ENCODE results near the gene ASB14. TPM values are rescaled to one million over a fixed set of nuclear protein-coding genes. Genes with fewer than 3 reads are reported as not detected.

ASB14 gene
- total and polyA plus RNA-seq, 8 donors = 0.29 TPM; not detected in 7

GRCh38 chr3:57252404-57252803 is 40.1 kb downstream of the ASB14 start:
- intact Hi-C loops (cut with DNase I; ENCODE audit: low total_unique reads) = no loop called here
- Histone ChIP-seq H3K4me3 (no peak overlapping the region), H3K27me3 (no peaks in the 10 kb centered on the region), H3K9me3 (no peaks in the 10 kb centered on the region), H3K27ac (no peak overlapping the region), H3K4me1 (peaks cover 0 to 7% (median 0%) of the 10 kb centered on the region in 4 donors), H3K36me3 (peaks cover 8 to 79% (median 77%) of the 10 kb centered on the region in 4 donors)
- 79 to 97% (median 85%) methylated on average over 1 of the region's 1 CpG for WGBS, 5 donors
- no peak for DNase-seq
- TF ChIP-seq CTCF (IDR thresholded peaks at IDR 0.05) = no peak
- TF ChIP-seq POLR2A (IDR thresholded peaks at IDR 0.05) = no peak
- TF ChIP-seq EP300 (IDR thresholded peaks at IDR 0.05) = no peak
- no peak for TF ChIP-seq POLR2AphosphoS5 (IDR thresholded peaks at IDR 0.05)

GRCh38 chr3:57244946-57245345 is 47.5 kb downstream of the ASB14 start:
- no peak overlapping the region for H3K4me3 ChIP-seq
- no peaks in the 10 kb centered on the region for H3K27me3 ChIP-seq
- 47 to 72% (median 61%) methylated on average over 2 of the region's 2 CpGs for WGBS, 5 donors
- H3K27ac ChIP-seq = no peak overlapping the region
- H3K36me3 ChIP-seq = peaks cover 31 to 100% (median 99%) of the 10 kb centered on the region in 4 donors
- intact Hi-C loops (cut with DNase I; ENCODE audit: low total_unique reads) = no loop called here
- TF ChIP-seq EP300 (IDR thresholded peaks at IDR 0.05) (no peak), POLR2A (IDR thresholded peaks at IDR 0.05) (no peak), CTCF (IDR thresholded peaks at IDR 0.05) (no peak)
- DNase-seq = no peak
- H3K4me1 ChIP-seq = no peaks in the 10 kb centered on the region
- no peaks in the 10 kb centered on the region for H3K9me3 ChIP-seq

GRCh38 chr3:57234613-57235575 is 57.6 kb downstream of the ASB14 start:
- 87 to 91% (median 90%) methylated on average over 13 of the region's 13 CpGs for WGBS, 5 donors
- Histone ChIP-seq H3K36me3 (peaks cover 7 to 41% (median 27%) of the 10 kb centered on the region in 4 donors), H3K9me3 (no peaks in the 10 kb centered on the region), H3K4me1 (peaks cover 1 to 31% (median 15%) of the 10 kb centered on the region in 4 donors), H3K27me3 (no peaks in the 10 kb centered on the region), H3K4me3 (no peak overlapping the region), H3K27ac (no peak overlapping the region)
- peak in 1 of 2 donors; percentile 6 for DNase-seq
- no peak for TF ChIP-seq POLR2AphosphoS5 (IDR thresholded peaks at IDR 0.05)
- no peak for TF ChIP-seq EP300 (IDR thresholded peaks at IDR 0.05)
- no peak for TF ChIP-seq CTCF (IDR thresholded peaks at IDR 0.05)
- TF ChIP-seq POLR2A (IDR thresholded peaks at IDR 0.05) = no peak
- intact Hi-C loops (cut with DNase I; ENCODE audit: low total_unique reads) = no loop called here

GRCh38 chr3:57233799-57234198 is 58.7 kb downstream of the ASB14 start:
- Histone ChIP-seq H3K4me3 (no peak overlapping the region), H3K27ac (no peak overlapping the region), H3K4me1 (peaks cover 12 to 42% (median 26%) of the 10 kb centered on the region in 4 donors), H3K9me3 (no peaks in the 10 kb centered on the region), H3K27me3 (no peaks in the 10 kb centered on the region), H3K36me3 (peaks cover 3 to 30% (median 16%) of the 10 kb centered on the region in 4 donors)
- no peak for DNase-seq
- 93 to 100% (median 98%) methylated on average over 2 of the region's 2 CpGs for WGBS, 5 donors
- TF ChIP-seq POLR2A (IDR thresholded peaks at IDR 0.05) (no peak), POLR2AphosphoS5 (IDR thresholded peaks at IDR 0.05) (no peak), CTCF (IDR thresholded peaks at IDR 0.05) (no peak), EP300 (IDR thresholded peaks at IDR 0.05) (no peak)
- intact Hi-C loops (cut with DNase I; ENCODE audit: low total_unique reads) = no loop called here

Measured in stomach (tissue), 9 donors.